WI38 (cell line): Measurements from ENCODE around the gene PMEPA1.

ENCODE experiments used
- H3K4me3 ChIP-seq: 2 replicates; pipeline ENCODE4 v1.5.1; 2011; ENCODE audit warnings: low read depth, mild to moderate bottlenecking, control low read depth, low read length
- TF ChIP-seq, protein P1 (sequence below): IDR thresholded peaks from 2 replicates; pipeline ENCODE4 v1.5.1; 2012; ENCODE audit warnings: low read depth, mild to moderate bottlenecking, control low read depth, low read length

Gene PMEPA1

DNA sequence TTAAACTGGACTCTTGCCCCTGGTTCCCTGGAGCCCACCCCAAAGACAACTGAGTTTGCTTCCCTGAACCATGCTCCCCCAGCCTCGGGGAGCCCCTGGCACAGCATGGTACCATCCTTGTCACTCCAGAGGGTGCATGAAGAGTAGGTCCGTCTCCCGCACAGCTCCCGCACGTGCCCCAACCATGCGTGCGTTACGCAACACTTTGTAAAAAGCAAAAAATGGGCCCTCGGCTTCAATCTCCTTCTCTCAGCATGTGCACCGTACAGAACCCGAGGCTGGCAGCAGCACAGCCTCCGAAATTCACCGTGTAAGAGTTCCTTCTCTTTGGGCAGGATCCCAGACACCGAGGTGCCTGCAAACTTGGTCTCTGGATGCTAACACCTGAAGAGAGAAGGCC, 5.6 kb downstream of the PMEPA1 start:
- no peak overlapping the region for H3K4me3 ChIP-seq
- TF ChIP-seq, protein P1, sequence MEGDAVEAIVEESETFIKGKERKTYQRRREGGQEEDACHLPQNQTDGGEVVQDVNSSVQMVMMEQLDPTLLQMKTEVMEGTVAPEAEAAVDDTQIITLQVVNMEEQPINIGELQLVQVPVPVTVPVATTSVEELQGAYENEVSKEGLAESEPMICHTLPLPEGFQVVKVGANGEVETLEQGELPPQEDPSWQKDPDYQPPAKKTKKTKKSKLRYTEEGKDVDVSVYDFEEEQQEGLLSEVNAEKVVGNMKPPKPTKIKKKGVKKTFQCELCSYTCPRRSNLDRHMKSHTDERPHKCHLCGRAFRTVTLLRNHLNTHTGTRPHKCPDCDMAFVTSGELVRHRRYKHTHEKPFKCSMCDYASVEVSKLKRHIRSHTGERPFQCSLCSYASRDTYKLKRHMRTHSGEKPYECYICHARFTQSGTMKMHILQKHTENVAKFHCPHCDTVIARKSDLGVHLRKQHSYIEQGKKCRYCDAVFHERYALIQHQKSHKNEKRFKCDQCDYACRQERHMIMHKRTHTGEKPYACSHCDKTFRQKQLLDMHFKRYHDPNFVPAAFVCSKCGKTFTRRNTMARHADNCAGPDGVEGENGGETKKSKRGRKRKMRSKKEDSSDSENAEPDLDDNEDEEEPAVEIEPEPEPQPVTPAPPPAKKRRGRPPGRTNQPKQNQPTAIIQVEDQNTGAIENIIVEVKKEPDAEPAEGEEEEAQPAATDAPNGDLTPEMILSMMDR = no peak

DNA sequence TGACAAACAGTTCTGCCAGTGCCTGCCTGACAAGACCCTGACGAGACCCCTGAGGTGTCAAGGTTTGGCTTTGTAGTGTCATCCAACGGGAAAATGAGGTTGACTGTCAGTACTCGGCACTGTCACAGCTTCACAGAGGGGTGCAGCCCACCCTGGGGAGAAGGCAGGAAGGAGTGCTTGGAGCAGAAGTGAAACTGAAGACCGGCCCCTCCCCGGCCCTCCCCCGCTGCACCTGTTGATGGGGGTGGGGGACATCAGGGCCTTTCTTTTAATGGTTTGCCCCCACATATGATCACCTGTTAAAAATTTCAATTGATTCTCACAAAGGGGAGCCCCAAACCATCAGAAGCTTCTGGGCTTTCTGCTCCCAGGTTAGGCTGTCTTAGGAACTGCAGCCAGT, 6.8 kb downstream of the PMEPA1 start:
- no peak overlapping the region for H3K4me3 ChIP-seq
- TF ChIP-seq, protein P1 = no peak

DNA sequence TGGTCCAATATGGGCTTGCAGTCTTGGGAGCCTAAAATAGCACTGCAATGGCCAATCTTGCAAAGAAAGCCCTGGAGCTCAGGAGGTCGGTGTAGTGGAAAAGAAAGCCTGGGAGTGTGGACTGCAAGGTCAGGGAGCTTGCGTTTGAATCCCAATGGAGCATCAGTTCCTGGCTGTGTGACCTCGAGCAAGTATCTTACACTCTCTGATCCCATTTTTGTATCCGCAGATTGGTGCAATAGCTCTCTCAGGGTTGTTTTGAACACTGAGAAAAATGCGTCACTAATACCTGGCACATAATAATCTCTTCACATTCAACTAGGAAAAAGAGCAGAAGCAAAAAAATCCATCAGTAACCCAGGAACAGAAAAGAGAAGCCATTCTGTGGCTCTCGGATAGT, 7.3 kb downstream of the PMEPA1 start:
- H3K4me3 ChIP-seq = no peak overlapping the region
- TF ChIP-seq, protein P1 = no peak

DNA sequence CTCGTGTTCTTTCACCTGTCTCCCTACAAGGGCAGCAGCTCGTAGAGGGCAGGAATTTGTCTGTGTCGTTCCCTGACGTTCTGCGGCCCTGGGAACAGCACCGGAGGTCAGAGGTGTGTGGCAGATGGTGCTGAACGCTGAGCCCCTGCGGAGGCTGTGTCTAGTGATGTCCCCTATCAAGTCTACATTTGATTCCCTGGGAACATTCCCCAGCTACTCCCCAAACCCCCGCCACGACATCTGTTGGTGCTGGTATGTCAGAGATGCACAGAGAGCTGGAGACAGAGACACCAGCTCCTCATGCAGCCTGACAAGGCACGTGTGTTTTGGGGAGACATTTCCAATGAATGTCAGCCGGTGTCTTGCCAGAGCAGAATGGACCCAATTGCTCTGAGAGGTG, 7.7 kb downstream of the PMEPA1 start:
- TF ChIP-seq, protein P1 = no peak
- no peak overlapping the region for H3K4me3 ChIP-seq

DNA sequence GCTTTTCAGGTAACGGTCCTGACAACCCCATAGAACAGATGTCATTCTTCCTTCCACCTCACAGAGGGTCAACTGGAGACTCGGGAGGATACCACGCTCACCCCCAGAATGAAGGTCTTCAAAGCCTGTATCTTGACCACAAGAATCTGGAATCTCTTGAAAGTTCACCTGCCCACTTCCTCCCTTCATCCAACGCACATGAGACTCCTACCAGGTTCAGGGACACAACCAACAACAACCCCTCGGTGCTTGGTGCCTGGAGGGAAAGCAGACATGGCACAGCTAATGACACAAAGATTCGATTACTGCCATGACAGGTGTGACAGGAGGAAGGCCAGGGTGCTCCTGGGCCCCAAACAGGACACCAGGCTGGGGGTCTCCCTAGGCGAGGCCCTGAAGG, 8.2 kb downstream of the PMEPA1 start:
- TF ChIP-seq, protein P1 = no peak

DNA sequence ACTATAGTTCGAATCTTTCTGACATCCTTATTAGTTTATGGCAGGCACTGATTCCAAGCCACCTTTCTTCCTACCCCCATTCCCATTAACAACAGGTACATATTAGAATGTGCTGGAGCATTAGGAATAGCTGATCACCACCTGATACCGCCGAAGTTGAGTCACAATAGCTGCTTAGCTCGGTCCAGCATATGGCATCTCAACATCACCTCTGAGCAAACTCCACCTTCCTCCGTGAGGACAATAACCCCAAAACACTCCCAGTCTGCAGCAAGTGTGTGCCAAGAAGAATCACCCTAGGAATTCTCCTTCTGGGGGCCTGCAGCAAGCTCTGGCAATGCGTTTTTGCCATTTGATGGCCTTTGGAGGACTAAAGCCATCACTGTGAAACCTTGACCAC, 8.7 kb downstream of the PMEPA1 start:
- no peak overlapping the region for H3K4me3 ChIP-seq
- TF ChIP-seq, protein P1 = no peak

More for the DNA sequence above, 8.2 kb downstream of the PMEPA1 start:
- no peak overlapping the region for H3K4me3 ChIP-seq

DNA sequence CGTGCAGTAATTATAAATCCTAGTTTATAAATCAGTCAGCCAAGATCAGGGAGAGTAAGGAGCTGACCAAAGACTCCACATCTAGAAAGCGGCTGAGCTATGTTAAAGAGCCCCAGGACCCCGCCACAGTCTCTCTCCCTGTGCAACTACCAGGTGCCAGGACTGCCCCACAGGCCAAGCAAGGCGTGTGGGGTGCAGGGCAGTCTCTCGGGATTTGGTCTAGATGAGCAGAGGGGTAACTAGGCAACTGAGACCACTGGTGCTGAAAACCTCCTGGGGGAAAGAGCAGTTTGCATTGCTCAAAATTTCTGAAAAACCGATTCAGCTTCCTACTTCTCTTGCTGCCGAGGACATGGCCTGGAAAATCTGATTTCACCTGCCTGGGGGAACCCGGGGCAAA, 10.4 kb downstream of the PMEPA1 start:
- no peak overlapping the region for H3K4me3 ChIP-seq
- TF ChIP-seq, protein P1 = no peak
